Liver (tissue), 9 donors: Measurements from ENCODE around the gene HOXB4. TPM values are rescaled to one million over a fixed set of nuclear protein-coding genes. Genes with fewer than 3 reads are reported as not detected.

Experiments
- DNase-seq: peaks from one replicate; pipeline ENCODE4 v3.0.0-alpha.2; 2017; ENCODE audit warnings: low spot score
- H3K27ac ChIP-seq, 2 donors: one replicate each; pipeline ENCODE4 v1.7.0; 2013; ENCODE audit warnings: inconsistent platforms in 2 of 2, low read length in 2 of 2, control low read depth in 1 of 2, low read depth in 1 of 2, mild to moderate bottlenecking in 1 of 2
- H3K27me3 ChIP-seq, 4 donors: one replicate each; pipeline versions ENCODE4 v1.6.1 to v1.7.0; 2013; ENCODE audit warnings: low read length in 3 of 4, inconsistent platforms in 1 of 4, mild to moderate bottlenecking in 1 of 4, moderate library complexity in 1 of 4; ENCODE audit not compliant: control insufficient read depth in 4 of 4, insufficient read depth in 4 of 4
- H3K36me3 ChIP-seq, 4 donors: one replicate each; pipeline versions ENCODE4 v1.6.1 to v1.7.0; 2013; ENCODE audit warnings: low read length in 3 of 4, mild to moderate bottlenecking in 3 of 4, low read depth in 1 of 4, moderate library complexity in 1 of 4; ENCODE audit not compliant: control insufficient read depth in 4 of 4, insufficient read depth in 3 of 4
- H3K4me1 ChIP-seq, 4 donors: one replicate each; pipeline versions ENCODE4 v1.6.1 to v1.7.0; 2013; ENCODE audit warnings: low read length in 3 of 4, mild to moderate bottlenecking in 3 of 4, moderate library complexity in 1 of 4; ENCODE audit not compliant: control insufficient read depth in 4 of 4, insufficient read depth in 4 of 4
- H3K4me3 ChIP-seq, 3 donors: one replicate each; pipeline versions ENCODE4 v1.6.1 to v1.7.0; 2013; ENCODE audit warnings: low read length in 3 of 3, control low read depth in 1 of 3, low read depth in 1 of 3, mild to moderate bottlenecking in 1 of 3
- H3K9ac ChIP-seq, 2 donors: one replicate each; pipeline ENCODE4 v1.7.0; 2013; ENCODE audit warnings: low read length in 2 of 2, mild to moderate bottlenecking in 2 of 2, moderate library complexity in 2 of 2, control low read depth in 1 of 2, low read depth in 1 of 2
- H3K9me3 ChIP-seq, 4 donors: one replicate each; pipeline versions ENCODE4 v1.6.1 to v1.7.0; 2013; ENCODE audit warnings: low read length in 3 of 4; ENCODE audit not compliant: control insufficient read depth in 4 of 4
- ATF3 ChIP-seq: IDR thresholded peaks from 2 replicates; pipeline ENCODE4 v1.6.1; 2016; ENCODE audit warnings: antibody characterized with exemption
- CTCF ChIP-seq: fragments of 150-350 bp; IDR thresholded peaks from 2 replicates; pipeline ENCODE4 v1.5.1; 2017; ENCODE audit warnings: improper control_type of control experiment, low read depth, low read length; ENCODE audit not compliant: missing input control
- EGR1 ChIP-seq, 2 donors: IDR thresholded peaks; 2 replicates each; pipeline ENCODE4 v1.6.1; 2016 to 2018; ENCODE audit warnings: antibody characterized with exemption in 2 of 2, low read depth in 2 of 2
- FOXA1 ChIP-seq: IDR thresholded peaks from 2 replicates; pipeline ENCODE4 v1.6.1; 2016; ENCODE audit warnings: antibody characterized with exemption
- FOXA2 ChIP-seq: IDR thresholded peaks from 2 replicates; pipeline ENCODE4 v1.6.1; 2016; ENCODE audit warnings: antibody characterized with exemption
- HNF4A ChIP-seq, 2 donors: conservative IDR thresholded peaks; 2 replicates each; pipeline ENCODE4 v1.6.1; 2016; ENCODE audit warnings: antibody characterized with exemption in 2 of 2, mild to moderate bottlenecking in 2 of 2
- HNF4G ChIP-seq: IDR thresholded peaks from 2 replicates; pipeline ENCODE4 v1.6.1; 2016; ENCODE audit warnings: antibody characterized with exemption
- JUND ChIP-seq, 2 donors: IDR thresholded peaks; 2 replicates each; pipeline ENCODE4 v1.6.1; 2016; ENCODE audit warnings: antibody characterized with exemption in 2 of 2
- RAD21 ChIP-seq, 2 donors: IDR thresholded peaks; 2 replicates each; pipeline ENCODE4 v1.6.1; 2016; ENCODE audit warnings: antibody characterized with exemption in 2 of 2, mild to moderate bottlenecking in 2 of 2
- REST ChIP-seq: IDR thresholded peaks from 2 replicates; pipeline ENCODE4 v1.6.1; 2016; ENCODE audit warnings: antibody characterized with exemption, mild to moderate bottlenecking
- RXRA ChIP-seq, 2 donors: IDR thresholded peaks; 2 replicates each; pipeline ENCODE4 v1.6.1; 2017 to 2018; ENCODE audit warnings: antibody characterized with exemption in 2 of 2, mild to moderate bottlenecking in 1 of 2
- TAF1 ChIP-seq: conservative IDR thresholded peaks from 2 replicates; pipeline ENCODE4 v1.6.1; 2016; ENCODE audit warnings: antibody characterized with exemption, mild to moderate bottlenecking
- YY1 ChIP-seq: IDR thresholded peaks from 2 replicates; pipeline ENCODE4 v1.6.1; 2016; ENCODE audit warnings: antibody characterized with exemption, mild to moderate bottlenecking
- ZBTB33 ChIP-seq: IDR thresholded peaks from 2 replicates; pipeline ENCODE4 v1.6.1; 2016; ENCODE audit warnings: antibody characterized with exemption
- WGBS: extraction: QIAGEN DNeasy Blood & Tissue Kit; methylation state at CpG from one replicate; pipeline ENCODE4 v1.1.7; 2013; 5-methylcytosine and 5-hydroxymethylcytosine counted together
- polyA plus RNA-seq, 2 donors: library from polyadenylated mRNA; stranded (reverse) in 1 of 2; unstranded in 1 of 2; fragments of 200-250 nt in 1 of 2; fragments of >200 nt in 1 of 2; fragmentation: Nextera tagmentation in 1 of 2; extraction: Ambion mirVana in 1 of 2; gene quantifications; one replicate each; pipeline versions ENCODE4 v1.2.1 to v1.2.3, GENCODE V29; 2013 to 2015
- total RNA-seq, 2 donors: library from RNA; depleted of rRNA; stranded (reverse); fragments of >200 nt; gene quantifications; one replicate each; pipeline ENCODE4 v1.2.3, GENCODE V29; 2014
- donor health status: healthy.
- donor health status: healthy.
- donor health status: healthy.
- donor health status: healthy.
- donor health status: healthy.

Gene HOXB4
- total and polyA plus RNA-seq, 4 donors = 0.19 to 0.75 (median 0.50) TPM

GRCh38 chr17:48532261-48532660 lies 45.9 kb downstream of the HOXB4 start:
- Histone ChIP-seq H3K36me3 (no peaks in the 10 kb centered on the region), H3K9ac (no peak overlapping the region), H3K4me3 (no peak overlapping the region), H3K27me3 (peaks cover 0 to 9% (median 4%) of the 10 kb centered on the region in 4 donors), H3K27ac (no peak overlapping the region), H3K4me1 (no peaks in the 10 kb centered on the region), H3K9me3 (no peaks in the 10 kb centered on the region)
- WGBS = 58% methylated on average over 8 of the region's 8 CpGs
- DNase-seq = no peak
- TF ChIP-seq CTCF (no peak), ZBTB33 (no peak), HNF4G (no peak), JUND (IDR thresholded peaks at IDR 0.05) (no peak), YY1 (no peak), FOXA1 (no peak), RAD21 (IDR thresholded peaks at IDR 0.05) (no peak)

GRCh38 chr17:48530887-48531272 lies 47.3 kb downstream of the HOXB4 start, which contains the start of gene HOXB1:
Gene HOXB1, minus strand, starts transcription at chr17:48531011. Its CDS starts 107 bp downstream, at chr17:48530904.
- 61% methylated on average over 15 of the region's 15 CpGs for WGBS
- Histone ChIP-seq H3K4me1 (no peaks in the 10 kb centered on the region), H3K9me3 (no peaks in the 10 kb centered on the region), H3K36me3 (no peaks in the 10 kb centered on the region), H3K27me3 (peaks cover 0 to 14% (median 4%) of the 10 kb centered on the region in 4 donors), H3K27ac (no peak within 1 kb of the TSS), H3K9ac (no peak within 1 kb of the TSS), H3K4me3 (no peak within 1 kb of the TSS)
- DNase-seq = no peak
- no peak for TF ChIP-seq RXRA (IDR thresholded peaks at IDR 0.05)
- TF ChIP-seq ATF3 = no peak
- TF ChIP-seq RAD21 (IDR thresholded peaks at IDR 0.05) = no peak

- DNase-seq = no peak
- Histone ChIP-seq H3K9me3 (no peaks in the 10 kb centered on the region), H3K4me3 (no peak overlapping the region), H3K9ac (no peak overlapping the region), H3K4me1 (no peaks in the 10 kb centered on the region), H3K27ac (no peak overlapping the region), H3K27me3 (peaks cover 0 to 14% (median 4%) of the 10 kb centered on the region in 4 donors), H3K36me3 (no peaks in the 10 kb centered on the region)
- 53% methylated on average over 37 of the region's 37 CpGs for WGBS
- TF ChIP-seq REST (no peak), EGR1 (IDR thresholded peaks at IDR 0.05; ENCODE audit: low read depth in 2 of 2) (no peak), HNF4A (conservative IDR thresholded peaks at IDR 0.05) (no peak), JUND (IDR thresholded peaks at IDR 0.05) (no peak), YY1 (no peak), TAF1 (no peak), CTCF (no peak), ZBTB33 (no peak), HNF4G (no peak), FOXA2 (no peak)
These were observed 47.8 kb downstream of the HOXB4 start for GRCh38 chr17:48530208-48530886.
